Esophagus muscularis mucosa (tissue), 4 donors: ENCODE results near the gene SHC2. TPM values are rescaled to one million over a fixed set of nuclear protein-coding genes. Genes with fewer than 3 reads are reported as not detected.

Source experiments
- DNase-seq: peaks from one replicate; pipeline ENCODE4 v3.0.0-alpha.2; 2017; ENCODE audit errors: extremely low spot score
- H3K27ac ChIP-seq, 4 donors: fragments of 200-600 bp; sonication (generic); replicated peaks in 1 of 4; 1 replicate in 3 of 4; 2 replicates in 1 of 4; pipeline ENCODE4 v1.5.1; 2016 to 2019; ENCODE audit warnings: mild to moderate bottlenecking in 1 of 4
- H3K27me3 ChIP-seq, 4 donors: fragments of 200-600 bp; sonication (generic); one replicate each; pipeline versions ENCODE4 v1.5.1 to v1.6.0; 2016 to 2019
- H3K36me3 ChIP-seq, 4 donors: fragments of 200-600 bp; sonication (generic); one replicate each; pipeline ENCODE4 v1.5.1; 2016 to 2019
- H3K4me1 ChIP-seq, 4 donors: fragments of 200-600 bp; sonication (generic); one replicate each; pipeline ENCODE4 v1.5.1; 2016 to 2019
- H3K4me3 ChIP-seq, 4 donors: fragments of 200-600 bp; sonication (generic); 1 replicate in 2 of 4; 2 replicates in 2 of 4; pipeline ENCODE4 v1.5.1; 2016 to 2019; ENCODE audit warnings: mild to moderate bottlenecking in 4 of 4, moderate library complexity in 1 of 4
- H3K9me3 ChIP-seq, 4 donors: fragments of 200-600 bp; sonication (generic); 1 replicate in 3 of 4; 2 replicates in 1 of 4; pipeline ENCODE4 v1.5.1; 2016 to 2019
- CTCF ChIP-seq, 3 experiments: fragments of 200-600 bp in 2 of 3; fragments of 450-650 bp in 1 of 3; sonication (generic) in 2 of 3; IDR thresholded peaks; one replicate each; pipeline ENCODE4 v1.5.1; 2017 to 2019; ENCODE audit warnings: antibody characterized with exemption in 3 of 3, mild to moderate bottlenecking in 2 of 3, moderate library complexity in 1 of 3
- EP300 ChIP-seq: sonication (generic); formaldehyde crosslinking; IDR thresholded peaks from one replicate; pipeline ENCODE4 v1.6.1; 2017; ENCODE audit warnings: antibody characterized with exemption
- POLR2A ChIP-seq: fragments of 450-650 bp; IDR thresholded peaks from one replicate; pipeline ENCODE4 v1.6.1; 2017; ENCODE audit warnings: antibody characterized with exemption, moderate library complexity, mild to moderate bottlenecking, low read depth
- POLR2AphosphoS5 ChIP-seq, 2 donors: sonication (generic); formaldehyde crosslinking; IDR thresholded peaks; one replicate each; pipeline ENCODE4 v1.6.1; 2017; ENCODE audit warnings: antibody characterized with exemption in 2 of 2
- WGBS: methylation state at CpG from one replicate; pipeline ENCODE4 v1.1.5; 2018; 5-methylcytosine and 5-hydroxymethylcytosine counted together
- intact Hi-C: fragments of 100-400 bp; cut with DNase I; formaldehyde crosslinking; loops from one replicate; pipeline ENCODE4 v1.15.1; 2023
- total RNA-seq, 4 donors: library from RNA; depleted of rRNA; stranded (reverse); fragments of >200 nt; gene quantifications; one replicate each; pipeline versions ENCODE4 v1.1.0 to v1.2.1, GENCODE V29; 2016

The SHC2 gene
- total RNA-seq, 4 donors from 2014 or later, result 11.2 to 35.6 (median 18.7) TPM

GRCh38 chr19:488505-489417, 27.9 kb upstream of the SHC2 start:
- Histone ChIP-seq H3K27me3 (peaks cover 0 to 32% (median 0%) of the 10 kb centered on the region in 4 donors), H3K36me3 (no peaks in the 10 kb centered on the region), H3K4me3 (peak overlapping the region; percentile 90 to 97 (median 94)), H3K27ac (peak overlapping the region; percentile 88 to 97 (median 92)), H3K4me1 (peaks cover 11 to 29% (median 26%) of the 10 kb centered on the region in 4 donors), H3K9me3 (no peaks in the 10 kb centered on the region)
- intact Hi-C loops, result loop anchor here (10.0 kb wide), 1 partner anchor 104 kb away; no protein-coding TSS in a partner anchor
- WGBS, result 0% methylated on average over 6 of the region's 114 CpGs
- TF ChIP-seq POLR2A, result peak; percentile 51
- TF ChIP-seq CTCF (IDR thresholded peaks at IDR 0.05), result peak in 2 of 3 experiments; percentile 3 to 45
- TF ChIP-seq EP300, result no peak
- peak; percentile 88 to 94 for TF ChIP-seq POLR2AphosphoS5 (IDR thresholded peaks at IDR 0.05)
- no peak for DNase-seq

- H3K36me3 ChIP-seq, result no peaks in the 10 kb centered on the region
- no peak overlapping the region for H3K4me3 ChIP-seq
- 28% methylated on average over 16 of the region's 23 CpGs for WGBS
- H3K9me3 ChIP-seq, result no peaks in the 10 kb centered on the region
- no peak for TF ChIP-seq POLR2A
- TF ChIP-seq POLR2AphosphoS5 (IDR thresholded peaks at IDR 0.05), result peak in 1 of 2 donors; percentile 52
- H3K4me1 ChIP-seq, result peaks cover 11 to 29% (median 25%) of the 10 kb centered on the region in 4 donors
- no peak for DNase-seq
- intact Hi-C loops, result loop anchor here (10.0 kb wide), 1 partner anchor 101 kb away; no protein-coding TSS in a partner anchor
- peak overlapping the region in 1 of 4 donors; percentile 0 for H3K27ac ChIP-seq
- peaks cover 0 to 36% (median 0%) of the 10 kb centered on the region in 4 donors for H3K27me3 ChIP-seq
Measured at GRCh38 chr19:485583-486236, 24.9 kb upstream of the SHC2 start.

- H3K4me1 ChIP-seq, result peaks cover 11 to 28% (median 25%) of the 10 kb centered on the region in 4 donors
- peaks cover 0 to 36% (median 0%) of the 10 kb centered on the region in 4 donors for H3K27me3 ChIP-seq
- no peaks in the 10 kb centered on the region for H3K9me3 ChIP-seq
- H3K27ac ChIP-seq, result no peak overlapping the region
- H3K36me3 ChIP-seq, result no peaks in the 10 kb centered on the region
- no peak for TF ChIP-seq POLR2A
- no peak for TF ChIP-seq EP300
- TF ChIP-seq CTCF (IDR thresholded peaks at IDR 0.05), result no peak
- no peak for TF ChIP-seq POLR2AphosphoS5 (IDR thresholded peaks at IDR 0.05)
- H3K4me3 ChIP-seq, result no peak overlapping the region
- intact Hi-C loops, result loop anchor here (10.0 kb wide), 1 partner anchor 100 kb away; no protein-coding TSS in a partner anchor
- WGBS, result 88% methylated on average over 21 of the region's 22 CpGs
- DNase-seq, result no peak
Measured at GRCh38 chr19:485077-485476, 24.2 kb upstream of the SHC2 start.

GRCh38 chr19:484494-484893, 23.7 kb upstream of the SHC2 start:
- peaks cover 0 to 36% (median 0%) of the 10 kb centered on the region in 4 donors for H3K27me3 ChIP-seq
- TF ChIP-seq EP300, result no peak
- no peak for TF ChIP-seq CTCF (IDR thresholded peaks at IDR 0.05)
- no peak for TF ChIP-seq POLR2A
- no peak for TF ChIP-seq POLR2AphosphoS5 (IDR thresholded peaks at IDR 0.05)
- no peak overlapping the region for H3K4me3 ChIP-seq
- peaks cover 5 to 26% (median 24%) of the 10 kb centered on the region in 4 donors for H3K4me1 ChIP-seq
- intact Hi-C loops, result loop anchor here (10.0 kb wide), 1 partner anchor 100 kb away; no protein-coding TSS in a partner anchor
- H3K9me3 ChIP-seq, result no peaks in the 10 kb centered on the region
- no peak overlapping the region for H3K27ac ChIP-seq
- H3K36me3 ChIP-seq, result no peaks in the 10 kb centered on the region
- WGBS, result 74% methylated on average over 15 of the region's 15 CpGs
- no peak for DNase-seq
